ENCODE data around the gene ENDOU.

The ENDOU gene, protein sequence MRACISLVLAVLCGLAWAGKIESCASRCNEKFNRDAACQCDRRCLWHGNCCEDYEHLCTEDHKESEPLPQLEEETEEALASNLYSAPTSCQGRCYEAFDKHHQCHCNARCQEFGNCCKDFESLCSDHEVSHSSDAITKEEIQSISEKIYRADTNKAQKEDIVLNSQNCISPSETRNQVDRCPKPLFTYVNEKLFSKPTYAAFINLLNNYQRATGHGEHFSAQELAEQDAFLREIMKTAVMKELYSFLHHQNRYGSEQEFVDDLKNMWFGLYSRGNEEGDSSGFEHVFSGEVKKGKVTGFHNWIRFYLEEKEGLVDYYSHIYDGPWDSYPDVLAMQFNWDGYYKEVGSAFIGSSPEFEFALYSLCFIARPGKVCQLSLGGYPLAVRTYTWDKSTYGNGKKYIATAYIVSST

DNA sequence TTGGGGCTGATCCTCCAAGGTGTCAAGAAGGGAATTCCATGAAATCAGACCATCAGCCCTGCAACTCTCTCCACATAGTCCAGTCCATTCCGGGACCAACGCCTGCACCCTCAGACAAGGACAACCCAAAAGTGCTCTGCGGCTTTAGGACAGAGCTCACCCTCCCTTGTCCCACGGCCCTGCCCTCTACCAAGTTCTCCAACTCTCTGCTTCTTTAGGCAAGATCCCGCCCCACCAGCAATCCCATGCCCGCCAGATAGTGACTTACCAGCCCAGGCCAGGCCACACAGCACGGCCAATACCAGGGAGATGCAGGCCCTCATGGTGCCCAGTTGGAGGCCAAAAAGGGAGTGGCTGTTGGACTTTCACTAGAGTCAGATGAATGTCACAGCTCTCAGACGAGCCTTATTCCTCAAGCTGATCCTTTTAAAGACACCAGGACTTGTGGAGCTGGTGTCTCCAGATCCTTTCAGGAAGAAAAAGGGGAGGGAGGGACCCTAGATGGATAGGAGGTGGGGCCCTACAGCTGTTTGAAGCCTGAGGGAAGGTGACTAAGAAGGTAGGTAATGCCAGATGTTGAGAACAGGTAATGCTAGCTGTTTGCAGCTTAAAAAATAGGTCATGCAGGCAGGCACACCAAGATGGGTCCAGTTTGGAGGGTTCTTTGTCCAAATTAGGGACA, at the start of gene ENDOU:
Gene ENDOU, minus strand, starts transcription at position 400 of the 682 bp plus-strand sequence. Its CDS starts 77 bp downstream, at position 323.
- DNase-seq, result no peak

- DNase-seq, result no peak
Observed at GRCh38 chr12:47774663-47775062, 49.4 kb upstream of the ENDOU start.

DNA sequence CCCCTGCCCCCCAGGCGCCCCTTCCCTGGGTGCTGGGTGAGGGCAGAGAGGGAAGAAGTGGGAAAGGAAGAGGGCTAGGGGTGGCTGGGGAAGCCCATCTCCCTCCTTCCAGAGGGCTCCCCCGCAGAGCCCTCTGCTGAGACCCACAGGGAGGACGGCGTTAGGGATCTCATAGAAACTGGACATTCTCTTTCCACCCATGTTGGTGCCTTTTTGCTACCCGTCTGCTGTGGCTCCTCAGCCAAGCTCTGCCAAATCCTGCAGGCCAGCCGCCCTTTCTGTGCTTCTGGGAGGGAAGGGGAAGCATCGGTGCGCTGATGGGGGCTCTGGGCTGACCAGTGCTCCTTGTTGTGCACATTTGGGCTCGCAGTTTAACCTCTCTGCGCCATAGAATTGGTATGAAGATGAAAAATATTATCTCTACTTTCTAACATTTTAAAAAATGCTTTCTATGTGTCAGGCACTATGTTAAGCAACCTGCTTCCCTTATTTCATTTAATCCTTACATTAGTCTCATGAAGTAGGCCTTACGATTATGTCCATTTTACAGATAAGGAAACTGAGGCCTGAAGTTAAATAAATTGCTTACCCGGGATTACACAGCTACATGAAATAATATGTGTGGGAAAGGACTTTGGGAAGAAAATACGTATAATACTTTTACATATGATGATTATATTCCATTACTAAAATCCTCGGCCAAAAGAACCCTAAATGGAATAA, 48.7 kb upstream of the ENDOU start:
- DNase-seq, result no peak

- DNase-seq, result peak; percentile 42
Observed at GRCh38 chr12:47773062-47773857, 48.0 kb upstream of the ENDOU start, which contains the start of gene SLC48A1. TSS of gene SLC48A1 (plus strand) at chr12:47773238. CDS start at chr12:47773305, 67 bp downstream.

DNA sequence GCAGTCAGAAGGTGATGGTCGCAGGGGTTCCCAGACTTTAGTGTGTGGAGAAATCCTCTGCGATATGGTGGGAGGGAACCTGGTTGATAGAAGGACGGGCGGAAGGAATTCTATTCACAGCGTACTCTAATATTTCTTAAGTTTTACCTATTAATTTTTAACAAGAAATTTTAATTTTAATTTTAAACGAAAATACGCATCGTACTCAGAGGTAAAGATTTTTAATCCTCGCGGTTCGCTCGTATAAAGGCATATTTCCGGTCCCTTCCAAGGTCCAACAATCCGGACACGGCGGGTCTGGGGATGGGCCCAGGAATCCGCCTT, 47.4 kb upstream of the ENDOU start:
- no peak for DNase-seq

- no peak for DNase-seq
Observed at GRCh38 chr12:47772094-47772660, 46.9 kb upstream of the ENDOU start.

GRCh38 chr12:47771304-47771703, 46.0 kb upstream of the ENDOU start:
- no peak for DNase-seq

GRCh38 chr12:47770086-47770726, 44.9 kb upstream of the ENDOU start:
- no peak for DNase-seq

- no peak for DNase-seq
Observed at GRCh38 chr12:47769234-47770085, 44.2 kb upstream of the ENDOU start.

GRCh38 chr12:47768323-47768811, 43.1 kb upstream of the ENDOU start:
- no peak for DNase-seq

DNA sequence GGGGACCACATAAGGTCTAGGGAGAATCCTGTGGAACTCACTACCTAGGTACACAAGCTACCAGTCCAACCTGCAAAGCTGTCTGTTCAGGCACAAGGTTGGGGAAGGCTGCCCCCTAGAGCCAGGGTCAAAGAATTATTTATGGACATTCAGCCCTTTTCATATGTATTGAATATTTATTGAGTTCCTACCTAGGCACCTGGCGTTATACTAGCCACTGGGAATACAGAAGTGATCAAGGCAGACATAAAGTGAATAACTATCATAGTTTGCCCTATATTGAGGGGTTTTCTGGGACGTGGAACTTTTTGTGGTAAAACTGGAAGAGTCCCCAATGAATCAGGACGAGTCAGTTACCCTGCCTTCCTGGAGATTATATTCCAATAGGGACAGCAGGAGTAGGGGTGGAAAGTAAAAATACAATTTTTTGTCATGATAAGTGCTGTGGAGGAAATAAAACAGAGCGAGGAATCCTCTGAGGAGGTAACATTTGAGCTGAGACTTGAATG, 42.0 kb upstream of the ENDOU start:
- DNase-seq, result peak; percentile 40

DNA sequence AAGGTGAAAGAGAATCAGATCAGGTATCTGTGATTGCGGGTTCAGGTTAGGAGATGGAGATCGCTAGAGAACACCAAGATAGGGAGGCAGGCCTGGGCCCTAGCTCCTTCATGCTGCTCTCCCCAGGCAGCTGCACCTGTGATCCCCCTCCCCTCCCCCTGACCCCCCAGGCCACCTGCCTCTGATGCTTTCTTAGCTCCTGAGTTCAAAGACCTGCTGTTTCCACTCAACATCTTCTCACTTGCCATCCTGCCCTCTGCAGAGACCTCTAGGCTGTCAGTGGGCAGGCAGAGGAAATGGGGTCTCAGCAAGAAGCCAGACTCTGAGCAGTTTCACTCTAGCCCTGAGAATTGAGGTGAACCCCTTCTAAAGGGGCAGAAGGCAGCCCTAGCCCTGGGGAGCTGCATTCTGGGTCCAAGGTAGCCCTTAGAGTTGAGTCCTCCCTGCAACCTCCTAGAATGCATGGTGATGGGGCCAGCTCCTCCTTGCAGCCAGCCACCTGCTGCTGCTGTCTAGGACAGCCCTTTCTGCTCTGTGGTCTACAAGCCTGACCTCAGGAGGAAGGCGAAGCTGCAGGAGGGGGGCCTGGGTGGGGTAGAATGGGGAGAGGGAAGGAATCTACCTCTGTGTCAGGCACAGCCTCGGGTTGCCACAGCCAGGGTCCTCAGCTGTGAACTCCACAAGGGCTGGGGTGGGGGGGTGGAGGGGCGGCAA, 41.4 kb upstream of the ENDOU start:
- no peak for DNase-seq

DNA sequence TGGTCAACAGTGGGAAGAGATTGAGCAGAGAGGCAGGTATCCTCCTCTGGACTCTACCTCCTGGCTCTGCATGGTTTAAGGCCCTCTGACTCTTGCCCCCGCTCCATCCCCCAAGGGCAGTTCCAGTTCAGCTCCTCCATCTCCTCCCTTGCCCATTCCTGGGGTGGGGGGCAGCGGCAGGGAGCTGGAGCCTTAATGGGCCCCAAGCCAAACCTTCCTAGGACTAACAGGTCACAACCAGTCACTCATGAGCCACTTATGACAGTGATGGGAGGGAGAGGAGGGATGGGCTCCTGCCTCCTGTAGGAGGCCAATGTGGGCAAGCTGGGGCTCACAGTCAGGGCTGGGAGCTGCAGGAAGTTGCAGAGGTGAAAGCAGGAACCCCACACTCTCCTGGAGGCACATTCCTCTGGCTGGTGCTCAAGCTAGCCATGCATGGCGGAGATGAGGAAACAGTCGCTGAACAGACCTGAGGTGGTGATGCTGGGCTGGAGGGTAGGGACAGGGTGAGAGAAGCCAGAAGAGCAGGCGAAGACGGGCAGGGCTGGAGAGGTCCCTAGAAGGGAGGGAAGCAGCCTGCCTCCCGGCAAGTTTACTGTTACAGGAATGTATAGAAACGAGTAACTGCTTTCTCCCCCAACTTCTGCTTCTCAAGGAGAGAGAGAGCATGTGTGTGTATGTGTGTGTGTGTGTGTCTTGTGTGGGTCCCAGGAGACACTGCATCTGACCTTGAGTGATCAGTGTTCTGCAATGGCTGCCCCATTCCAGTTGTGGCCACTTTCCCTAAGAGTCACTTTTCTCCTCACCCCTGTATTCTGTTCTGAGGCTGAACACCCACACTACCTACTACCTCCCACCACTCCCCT, 38.4 kb upstream of the ENDOU start:
- DNase-seq, result no peak

DNA sequence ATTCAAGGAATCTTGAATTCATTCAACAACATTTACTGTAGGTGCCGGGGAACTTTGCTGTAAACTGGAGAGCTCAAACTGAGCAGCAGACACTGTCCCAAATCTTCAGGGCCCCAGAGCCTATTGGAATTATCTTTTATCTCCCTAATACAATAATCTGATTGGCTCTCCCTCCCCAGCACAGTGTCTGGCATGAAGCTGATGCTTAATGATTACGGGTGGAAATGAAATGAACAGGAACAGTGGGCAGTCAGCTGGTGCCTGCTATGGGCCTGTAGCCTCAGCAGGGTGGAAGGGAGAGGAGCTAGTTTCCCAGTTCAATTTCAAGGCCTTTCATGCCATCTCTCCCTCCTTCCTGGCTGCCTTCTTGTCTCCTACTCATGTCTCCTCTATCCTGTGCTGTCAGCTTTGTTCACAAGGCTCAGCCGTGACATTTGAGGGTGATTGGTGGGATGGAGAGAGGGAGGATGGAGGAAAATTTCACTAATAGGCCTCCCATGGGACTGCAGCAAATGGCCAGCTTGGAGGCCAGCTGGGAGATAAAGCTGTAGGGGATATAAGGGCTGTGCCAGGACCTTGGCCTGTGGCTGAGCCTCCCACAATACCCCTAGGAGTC, 37.7 kb upstream of the ENDOU start:
- no peak for DNase-seq

DNA sequence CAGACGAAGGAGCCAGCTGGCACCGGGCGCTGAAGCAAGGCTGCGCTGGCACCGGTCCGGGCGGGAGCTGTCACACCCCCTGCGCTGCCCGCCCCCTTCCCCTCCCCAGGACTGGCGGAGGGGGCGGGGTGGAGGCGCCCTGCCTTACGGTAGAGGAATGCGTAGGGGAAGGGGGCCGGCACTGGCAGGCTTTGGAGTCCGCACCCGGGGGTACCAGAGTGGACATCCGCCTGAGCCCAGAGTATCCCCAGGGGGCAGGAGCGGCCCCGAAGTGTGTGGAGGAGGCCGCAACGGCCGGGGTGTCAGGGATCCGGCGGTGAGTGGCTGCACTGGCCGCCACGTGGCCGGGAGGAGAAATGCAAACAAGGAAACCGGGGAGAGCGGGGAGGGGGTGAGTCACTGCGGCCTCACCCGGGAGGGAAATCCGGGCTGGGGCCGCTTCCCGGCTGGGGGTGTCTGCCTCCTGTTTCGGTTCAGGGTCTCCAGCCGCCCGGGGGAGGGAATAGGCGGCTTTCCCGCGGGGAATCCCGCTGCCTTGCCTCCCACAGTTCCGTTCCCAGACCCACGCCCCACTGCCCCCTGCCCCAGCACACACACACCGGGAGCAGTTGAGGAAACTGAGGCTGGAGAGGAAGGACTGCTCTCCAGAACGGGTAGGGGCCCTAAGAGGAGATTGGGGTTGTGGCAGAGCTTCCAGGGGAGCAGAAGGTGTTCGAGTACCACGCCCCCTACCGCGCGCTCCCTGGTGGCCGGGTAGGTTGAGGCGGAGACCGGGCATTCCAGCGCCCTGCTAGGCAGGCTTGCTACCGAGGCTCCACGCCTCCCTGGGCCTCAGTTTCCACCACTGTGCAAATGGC, 33.8 kb upstream of the ENDOU start, which contains the start of gene RAPGEF3:
Gene RAPGEF3, minus strand, starts transcription at position 47 of the 857 bp plus-strand sequence. CDS start 324 bp downstream, outside the sequence.
- DNase-seq, result peak; percentile 58

- no peak for DNase-seq
Observed at GRCh38 chr12:47758584-47758833, 33.2 kb upstream of the ENDOU start.

GRCh38 chr12:47757840-47758583, 32.7 kb upstream of the ENDOU start:
- DNase-seq, result no peak
